GM18861 (cell line): ENCODE measurements around the gene OPCML.
"Not testable (repeated sequence)": the region's sequence is repeated elsewhere in the genome, so short reads cannot be mapped to it uniquely, and the experiment has no call there.

Experiments
- ATAC-seq: cut with Tn5 transposase; IDR thresholded peaks from one replicate; pipeline ENCODE4 v1.9.1; 2021; ENCODE audit not compliant: unreplicated experiment

OPCML gene

DNA sequence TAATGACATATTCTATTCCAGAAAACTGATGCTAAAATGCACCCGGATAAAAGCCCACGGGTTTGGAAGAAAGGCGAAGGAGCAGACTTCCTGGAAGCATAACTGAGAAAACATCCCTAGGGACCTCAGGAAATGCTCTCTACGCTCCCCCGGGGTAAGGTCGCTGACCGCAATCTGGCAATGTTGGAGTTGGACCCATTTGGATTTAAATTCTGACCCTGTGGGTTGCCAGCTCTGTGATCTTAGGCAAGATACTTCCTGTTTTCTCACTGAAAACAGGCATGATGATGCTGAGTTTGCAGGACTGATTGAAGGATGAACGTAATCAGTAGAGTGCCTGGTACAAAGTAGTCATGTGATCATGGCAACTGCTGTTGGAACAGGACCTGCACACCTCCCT is 1107.9 kb downstream of the OPCML start:
- ATAC-seq, result no peak

DNA sequence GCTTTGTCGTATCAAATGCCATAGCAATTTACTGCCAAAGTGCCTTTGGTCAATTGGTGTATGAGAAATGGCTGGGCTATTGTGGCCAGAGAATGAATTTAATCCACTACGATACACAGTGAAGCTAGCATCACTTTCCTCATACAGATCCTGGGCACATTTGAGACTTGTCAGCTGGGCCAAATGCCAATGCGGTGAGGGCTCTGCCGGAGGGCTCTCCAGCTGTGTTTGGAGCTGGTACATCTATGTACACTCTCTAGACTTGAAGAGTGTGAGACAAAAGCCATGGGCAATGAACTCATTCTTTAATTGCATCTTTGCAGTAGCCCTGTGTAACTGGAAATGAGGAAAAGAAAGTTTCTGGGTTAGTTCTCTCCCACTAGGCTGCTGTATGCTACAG is 1109.0 kb downstream of the OPCML start:
- no peak for ATAC-seq

DNA sequence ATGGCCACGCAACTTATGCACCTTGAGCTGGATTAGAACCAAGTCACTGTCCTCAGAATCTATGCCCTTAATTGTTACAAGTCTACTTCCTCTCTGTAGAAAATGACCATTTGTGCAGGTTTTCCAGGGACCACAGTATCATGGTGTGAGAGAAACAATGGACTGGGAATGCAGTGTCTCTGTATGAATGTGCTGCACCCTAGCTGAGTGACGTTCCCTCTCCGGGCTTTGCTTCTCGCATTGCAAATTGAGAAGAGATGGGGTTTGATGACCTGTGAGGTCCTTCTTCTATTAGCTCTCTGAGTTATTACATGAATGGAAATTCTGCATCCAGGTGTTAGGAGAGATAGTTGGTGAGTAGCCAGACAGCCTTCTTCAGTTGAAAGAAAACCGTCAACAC is 1109.6 kb downstream of the OPCML start:
- ATAC-seq, result no peak

DNA sequence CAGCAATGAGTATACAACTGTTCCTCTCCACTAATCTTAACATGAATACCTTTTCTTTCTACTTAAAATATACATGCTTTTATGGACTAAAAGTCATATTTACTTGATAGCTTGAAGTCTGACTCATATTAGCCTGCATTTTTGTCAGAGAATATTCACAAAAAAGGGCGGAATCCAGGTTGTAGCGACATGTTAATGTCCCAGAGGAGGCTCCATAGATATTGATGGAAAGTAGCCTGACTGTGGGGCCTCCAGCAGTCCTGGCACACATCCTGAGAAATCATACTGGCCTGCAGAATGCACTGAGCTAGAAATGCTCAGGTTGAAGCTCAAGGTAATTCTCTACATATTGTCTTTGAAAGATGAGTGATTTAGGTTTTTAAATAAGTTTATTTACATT is 1110.7 kb downstream of the OPCML start:
- no peak for ATAC-seq

DNA sequence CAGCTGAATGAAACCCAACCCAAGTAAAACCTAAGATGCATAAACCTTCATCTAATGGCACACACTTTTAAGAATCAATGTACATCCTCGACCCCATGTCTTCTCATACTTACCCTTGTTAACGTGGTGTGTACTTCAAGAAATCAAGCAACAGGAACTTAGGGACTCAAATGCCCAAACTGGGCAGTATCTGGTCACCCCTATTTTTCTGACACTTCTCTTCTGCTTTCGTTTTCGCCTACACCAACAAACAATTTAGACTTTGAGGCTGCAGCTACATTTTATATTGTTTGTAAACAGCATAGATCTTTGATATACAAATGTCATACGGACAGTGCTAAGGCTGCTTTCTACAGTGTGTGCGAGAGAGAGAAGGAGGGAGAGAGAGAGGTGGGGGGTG is 1117.8 kb downstream of the OPCML start:
- ATAC-seq, result no peak

DNA sequence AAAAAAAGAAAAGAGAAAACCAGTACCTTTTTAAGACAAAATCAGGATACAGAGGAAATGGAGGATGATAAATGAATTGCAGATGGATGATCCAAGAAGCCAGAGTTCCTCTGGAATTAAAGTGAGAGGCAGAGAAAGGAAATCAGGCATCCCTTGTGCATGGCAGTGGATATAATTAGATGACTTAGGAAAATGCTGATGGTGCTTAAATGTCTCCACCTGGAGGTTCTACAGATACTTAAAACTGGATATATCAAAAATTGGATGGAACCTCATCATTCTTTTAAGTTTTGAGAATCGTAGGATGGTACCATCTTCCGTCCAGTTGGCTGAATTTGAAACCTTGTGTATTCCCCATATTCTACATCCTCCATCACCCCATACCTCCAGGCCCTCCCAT is 1121.9 kb downstream of the OPCML start:
- ATAC-seq, result no peak

DNA sequence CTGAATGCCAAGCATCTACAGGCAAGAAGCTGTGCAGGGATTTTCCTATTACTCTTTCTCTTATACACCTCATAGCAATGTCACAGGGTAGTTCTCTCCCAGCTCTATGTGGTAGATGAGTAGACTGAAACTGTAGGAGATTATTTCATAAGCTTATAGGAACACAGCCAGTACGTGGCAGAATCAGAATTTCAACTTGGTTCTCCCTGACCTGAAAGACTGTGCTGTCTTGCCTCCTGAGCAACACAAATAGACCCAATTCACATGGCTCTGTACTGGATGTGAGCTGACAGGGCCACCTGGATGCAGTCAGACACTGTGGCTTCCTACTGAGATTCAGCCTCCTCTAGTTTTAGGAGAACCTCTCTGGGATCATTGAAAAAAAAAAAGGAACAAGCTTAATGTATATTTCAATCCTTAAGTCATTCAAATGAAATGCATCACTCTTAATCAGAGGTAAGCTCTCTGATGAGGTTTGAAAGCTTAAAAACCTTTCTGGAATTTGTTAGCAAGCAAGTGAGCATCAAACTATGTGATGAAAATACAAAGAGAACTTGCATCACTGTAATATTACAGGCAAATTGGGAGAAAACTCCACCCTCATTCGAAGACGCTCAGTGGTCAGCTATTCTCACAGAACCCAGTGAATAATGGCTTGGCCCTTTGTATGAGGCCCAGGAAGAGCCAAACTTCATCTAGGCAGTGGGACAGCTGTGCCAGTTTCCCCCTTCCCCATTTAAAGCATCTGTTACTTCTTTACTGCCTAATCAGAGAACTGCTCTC is 1122.5 kb downstream of the OPCML start:
- no peak for ATAC-seq

DNA sequence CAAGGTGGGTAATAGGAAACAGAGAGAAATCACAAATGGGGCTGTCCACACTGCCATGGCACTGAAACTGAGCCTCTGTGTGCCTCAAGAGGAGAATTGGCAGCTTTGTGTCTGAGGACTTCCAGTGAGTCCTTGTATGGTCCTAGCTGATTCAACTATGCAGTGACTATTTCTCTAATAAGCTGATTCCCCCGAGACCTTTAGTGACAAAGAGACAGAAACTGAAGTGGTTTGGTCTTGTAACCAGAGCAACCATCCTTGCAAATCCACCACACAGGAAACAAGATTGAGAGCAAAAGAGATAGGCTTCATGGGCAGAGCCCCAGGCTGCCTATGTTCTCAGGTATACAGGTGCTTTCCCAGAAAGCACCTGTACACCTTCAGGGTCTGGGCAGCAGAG is 1123.4 kb downstream of the OPCML start:
- ATAC-seq, result peak; percentile 54

DNA sequence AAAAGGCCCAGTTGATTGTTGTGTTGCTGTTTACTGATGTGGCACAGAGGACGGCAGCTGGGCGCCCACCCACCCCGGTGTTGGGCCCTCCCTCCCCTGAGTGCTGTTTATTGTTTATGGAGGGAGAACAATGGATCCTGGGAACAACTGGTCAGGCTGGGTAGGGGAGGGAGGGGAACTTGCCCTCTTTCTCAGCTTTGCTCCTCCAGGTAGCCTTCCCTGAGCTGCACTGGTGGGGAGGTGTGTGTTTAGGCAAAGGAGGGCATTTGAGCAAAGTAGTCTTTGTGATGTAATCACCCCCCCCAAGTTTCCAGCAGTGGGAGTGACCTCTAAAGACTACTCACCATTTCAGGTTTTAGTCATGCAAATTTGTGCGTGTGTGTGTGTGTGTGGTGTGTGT is 1126.6 kb downstream of the OPCML start:
- ATAC-seq, result no peak

DNA sequence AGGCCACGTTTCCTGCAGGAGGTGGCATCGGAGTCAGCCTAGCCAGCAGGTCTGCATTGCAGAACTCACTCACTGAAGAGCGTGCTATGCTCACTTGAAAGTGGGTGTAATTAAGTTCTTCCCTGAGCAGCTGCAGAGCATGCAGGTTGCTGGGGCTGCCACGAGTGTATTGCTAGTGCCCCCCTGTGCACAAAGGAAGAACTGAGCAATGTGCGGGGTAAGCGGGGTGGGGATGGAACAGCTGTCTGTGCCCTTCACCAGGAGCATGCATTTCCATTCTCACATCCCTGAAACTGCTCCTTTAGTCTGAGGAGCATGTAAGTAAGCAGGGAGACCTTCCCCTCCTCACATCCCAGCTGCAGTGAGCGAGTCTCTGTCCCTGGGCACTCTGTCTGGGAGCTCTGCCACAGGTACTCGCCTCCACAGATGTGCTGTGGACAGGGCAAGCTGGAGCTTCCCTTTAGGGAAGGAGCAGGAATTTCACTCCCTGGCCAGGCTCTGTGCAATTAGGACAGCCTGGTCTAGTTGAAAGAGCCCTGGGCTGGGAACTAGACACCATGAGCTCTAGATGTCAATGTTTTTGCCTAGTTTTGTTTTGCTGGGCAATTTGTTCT is 1130.1 kb downstream of the OPCML start:
- ATAC-seq, result no peak

DNA sequence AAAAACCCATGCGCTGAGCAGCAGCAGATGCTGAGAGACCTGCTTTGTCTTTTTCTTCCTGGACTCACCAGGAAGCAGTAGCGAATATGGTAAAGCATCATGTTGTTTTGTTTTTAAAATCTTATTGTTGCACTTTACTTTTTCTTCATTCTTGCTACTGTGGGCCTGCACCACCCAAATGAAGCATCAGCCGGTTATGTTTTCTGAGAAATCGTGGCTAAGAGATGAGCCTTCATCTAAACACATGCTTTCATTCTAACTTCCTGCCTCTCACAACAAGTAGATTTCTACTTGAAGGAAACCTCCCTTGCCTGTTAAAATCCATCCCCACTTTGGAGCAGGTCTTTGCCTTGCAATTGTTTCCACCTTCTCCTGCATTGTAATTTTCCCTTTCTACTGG is 1136.0 kb downstream of the OPCML start:
- ATAC-seq, result no peak

DNA sequence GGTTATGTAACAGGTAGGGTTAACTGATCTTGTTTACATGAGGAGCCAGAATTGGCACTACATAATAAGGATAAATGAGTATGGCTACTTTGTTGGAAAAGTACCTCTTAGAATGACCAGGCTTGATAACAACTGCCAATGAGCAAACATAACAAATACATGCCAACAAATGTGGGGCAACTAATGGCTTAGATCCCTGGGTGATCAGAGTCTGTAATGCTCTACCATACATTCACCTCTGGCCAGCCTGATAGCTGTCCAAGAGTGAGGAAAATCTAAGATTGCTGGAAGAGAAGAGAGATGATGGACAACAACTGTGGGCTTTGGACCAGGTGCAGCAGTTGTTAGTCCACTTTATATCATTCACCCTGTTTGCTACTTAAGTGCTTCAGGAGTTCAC is 1136.9 kb downstream of the OPCML start:
- ATAC-seq, result no peak

DNA sequence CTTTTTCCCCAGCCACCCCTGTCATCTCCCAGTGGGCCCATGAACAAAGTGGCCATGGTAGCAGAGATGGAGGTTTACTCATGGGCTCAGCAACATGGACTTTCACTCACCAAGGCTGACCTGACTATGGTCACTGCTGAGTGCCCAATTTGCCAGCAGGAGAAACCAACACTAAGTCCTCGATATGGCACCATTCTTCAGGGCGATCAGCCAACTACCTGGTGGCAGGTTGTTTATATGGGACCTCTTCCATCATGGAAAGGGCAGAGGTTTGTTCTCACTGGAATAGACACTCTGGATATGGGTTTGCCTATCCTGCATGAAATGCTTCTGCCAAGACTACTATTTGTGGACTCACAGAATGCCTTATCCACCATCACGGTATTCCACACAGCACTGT is 1152.8 kb downstream of the OPCML start:
- ATAC-seq, result no peak

DNA sequence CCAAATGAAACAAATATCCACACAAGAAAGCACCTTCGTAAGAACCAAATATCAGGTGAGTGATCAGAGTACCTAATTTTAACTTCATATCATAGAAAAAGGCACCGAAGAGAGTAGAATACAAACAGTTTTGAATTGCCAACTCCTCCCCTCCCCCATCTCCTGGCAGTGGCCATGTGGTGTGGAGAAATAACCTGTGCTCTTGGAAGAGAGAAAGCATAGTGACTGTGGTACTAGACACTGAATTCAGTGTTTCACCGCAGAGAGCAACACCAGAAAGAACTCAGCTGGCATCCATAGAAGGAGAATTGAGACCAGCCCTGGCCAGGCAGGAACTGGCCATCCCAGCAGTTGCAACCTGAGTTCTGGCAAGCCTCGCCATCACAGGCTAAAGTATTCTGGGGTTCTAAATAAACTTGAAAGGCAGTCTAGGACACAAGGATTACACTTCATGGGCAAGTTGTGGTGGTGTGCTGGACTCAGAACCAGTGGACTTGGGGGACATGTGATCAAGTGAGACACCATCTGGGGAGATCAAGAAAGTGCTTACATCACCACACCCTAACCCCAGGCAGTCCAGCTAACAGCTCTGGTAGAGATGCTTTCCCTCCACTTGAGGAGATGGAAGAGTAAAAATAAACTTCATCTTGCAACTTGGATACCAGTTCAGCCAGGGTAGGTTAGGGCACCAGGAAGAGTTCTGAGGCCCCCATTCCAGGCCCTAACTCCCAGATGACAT is 1158.7 kb downstream of the OPCML start:
- ATAC-seq, result no peak

DNA sequence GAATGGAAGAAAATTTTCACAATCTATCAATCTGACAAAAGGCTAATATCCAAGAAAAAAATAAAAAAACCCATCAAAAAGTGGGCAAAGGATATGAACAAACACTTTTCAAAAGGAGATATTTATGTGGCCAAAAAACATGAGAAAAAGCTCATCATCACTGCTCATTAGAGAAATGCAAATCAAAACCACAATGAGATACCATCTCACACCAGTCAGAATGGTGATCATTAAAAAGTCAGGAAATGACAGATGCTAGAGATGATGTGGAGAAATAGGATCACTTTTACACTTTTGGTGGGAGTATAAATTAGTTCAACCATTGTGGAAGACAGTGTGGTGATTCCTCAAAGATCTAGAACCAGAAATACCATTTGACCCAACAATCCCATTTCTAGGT is 1162.2 kb downstream of the OPCML start:
- ATAC-seq, result not testable (repeated sequence)

DNA sequence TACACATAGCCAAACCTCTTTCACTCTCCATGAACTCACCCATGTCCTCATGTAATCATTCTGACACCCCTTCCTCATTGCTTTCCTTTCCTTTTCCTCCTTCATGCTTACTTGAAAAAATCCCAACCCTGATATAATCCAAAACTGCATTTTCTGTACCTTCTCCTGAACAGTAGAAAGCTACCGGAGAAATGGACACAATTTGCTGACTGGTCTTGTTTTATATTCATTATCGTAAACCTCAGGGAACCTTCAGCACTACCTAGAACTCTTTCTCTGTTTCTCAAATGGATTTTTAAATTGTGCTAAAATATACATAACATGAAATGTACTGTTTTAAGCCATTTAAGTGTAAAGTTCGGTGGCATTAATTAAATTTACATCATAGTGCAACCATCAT is 1165.0 kb downstream of the OPCML start:
- no peak for ATAC-seq

DNA sequence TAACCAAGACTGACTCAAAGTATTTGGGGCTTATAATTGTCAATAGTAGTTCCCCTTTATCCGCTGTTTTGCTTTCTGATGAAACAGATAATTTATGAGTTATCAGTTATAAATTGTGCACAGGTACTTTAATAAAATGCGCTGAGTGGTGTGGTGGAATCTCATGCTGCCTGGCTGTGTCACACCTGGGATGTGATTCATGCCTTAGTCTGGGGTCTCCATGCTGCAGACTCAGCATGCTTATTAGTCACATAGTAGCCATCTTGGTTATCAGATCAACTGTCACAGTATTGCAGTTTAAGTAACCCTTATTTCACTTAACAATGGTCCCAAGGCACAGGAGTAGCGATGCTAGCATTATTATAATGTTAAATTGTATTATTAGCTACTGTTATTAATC is 1166.7 kb downstream of the OPCML start:
- ATAC-seq, result no peak
